Measurements from ENCODE around the gene MTCH2.

- TF ChIP-seq, protein P1, sequence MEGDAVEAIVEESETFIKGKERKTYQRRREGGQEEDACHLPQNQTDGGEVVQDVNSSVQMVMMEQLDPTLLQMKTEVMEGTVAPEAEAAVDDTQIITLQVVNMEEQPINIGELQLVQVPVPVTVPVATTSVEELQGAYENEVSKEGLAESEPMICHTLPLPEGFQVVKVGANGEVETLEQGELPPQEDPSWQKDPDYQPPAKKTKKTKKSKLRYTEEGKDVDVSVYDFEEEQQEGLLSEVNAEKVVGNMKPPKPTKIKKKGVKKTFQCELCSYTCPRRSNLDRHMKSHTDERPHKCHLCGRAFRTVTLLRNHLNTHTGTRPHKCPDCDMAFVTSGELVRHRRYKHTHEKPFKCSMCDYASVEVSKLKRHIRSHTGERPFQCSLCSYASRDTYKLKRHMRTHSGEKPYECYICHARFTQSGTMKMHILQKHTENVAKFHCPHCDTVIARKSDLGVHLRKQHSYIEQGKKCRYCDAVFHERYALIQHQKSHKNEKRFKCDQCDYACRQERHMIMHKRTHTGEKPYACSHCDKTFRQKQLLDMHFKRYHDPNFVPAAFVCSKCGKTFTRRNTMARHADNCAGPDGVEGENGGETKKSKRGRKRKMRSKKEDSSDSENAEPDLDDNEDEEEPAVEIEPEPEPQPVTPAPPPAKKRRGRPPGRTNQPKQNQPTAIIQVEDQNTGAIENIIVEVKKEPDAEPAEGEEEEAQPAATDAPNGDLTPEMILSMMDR (IDR thresholded peaks at IDR 0.05) = no peak
- TF ChIP-seq RELA (CRISPR knock-in tag; IDR thresholded peaks at IDR 0.05; ENCODE audit: borderline replicate concordance) (no peak), ZNF281 (CRISPR knock-in tag; IDR thresholded peaks at IDR 0.05) (no peak), ZNF232 (CRISPR knock-in tag; IDR thresholded peaks at IDR 0.05) (no peak), MAX (CRISPR knock-in tag; IDR thresholded peaks at IDR 0.05) (no peak), ZBTB43 (CRISPR knock-in tag; IDR thresholded peaks at IDR 0.05) (no peak), CREM (CRISPR knock-in tag; IDR thresholded peaks at IDR 0.05) (no peak), KAT7 (CRISPR knock-in tag; IDR thresholded peaks at IDR 0.05; ENCODE audit: borderline replicate concordance) (no peak), GTF2I (CRISPR knock-in tag; conservative IDR thresholded peaks at IDR 0.05) (no peak), SP1 (CRISPR knock-in tag; conservative IDR thresholded peaks at IDR 0.05) (no peak)
Observed at GRCh38 chr11:47605921-47606320, 36.4 kb downstream of the MTCH2 start.

Data from WTC11 (cell line).